Upper lobe of left lung (tissue), 6 donors: ENCODE measurements around the gene XYLT1. TPM values are rescaled to one million over a fixed set of nuclear protein-coding genes. Genes with fewer than 3 reads are reported as not detected.
A peak's percentile ranks its signal among the peaks of the same experiment; 100 is the strongest.

Experiments
- ATAC-seq, 2 donors: fragments of 200-7000 bp; cut with Tn5 transposase; one replicate each; pipeline ENCODE4 v1.9.1; 2022; ENCODE audit warnings: mild to moderate bottlenecking in 2 of 2, moderate library complexity in 2 of 2; ENCODE audit not compliant: low FRiP score in 2 of 2
- DNase-seq, 2 donors: peaks; one replicate each; pipeline ENCODE4 v3.0.0-alpha.2; 2019 to 2020
- H3K27ac ChIP-seq, 4 donors: fragments of 200-600 bp; sonication (generic); one replicate each; pipeline ENCODE4 v1.5.1; 2016 to 2019
- H3K27me3 ChIP-seq, 4 donors: fragments of 200-600 bp; sonication (generic); one replicate each; pipeline ENCODE4 v1.5.1; 2017 to 2019
- H3K36me3 ChIP-seq, 4 donors: fragments of 200-600 bp; sonication (generic); one replicate each; pipeline ENCODE4 v1.5.1; 2016 to 2019
- H3K4me1 ChIP-seq, 4 donors: fragments of 200-600 bp; sonication (generic); one replicate each; pipeline ENCODE4 v1.5.1; 2018 to 2019
- H3K4me3 ChIP-seq, 4 donors: fragments of 200-600 bp; sonication (generic); one replicate each; pipeline ENCODE4 v1.5.1; 2017 to 2019; ENCODE audit warnings: mild to moderate bottlenecking in 2 of 4, moderate library complexity in 1 of 4
- H3K9me3 ChIP-seq, 4 donors: fragments of 200-600 bp; sonication (generic); one replicate each; pipeline ENCODE4 v1.5.1; 2018 to 2019
- EP300 ChIP-seq, 4 donors: sonication (generic); formaldehyde crosslinking; IDR thresholded peaks; one replicate each; pipeline ENCODE4 v1.5.1; 2017; ENCODE audit warnings: antibody characterized with exemption in 4 of 4, control low read depth in 2 of 4
- POLR2A ChIP-seq, 4 donors: fragments of 450-650 bp; IDR thresholded peaks; one replicate each; pipeline ENCODE4 v1.5.1; 2016 to 2017; ENCODE audit warnings: antibody characterized with exemption in 4 of 4, mild to moderate bottlenecking in 2 of 4
- POLR2AphosphoS5 ChIP-seq, 2 donors: sonication (generic); formaldehyde crosslinking; IDR thresholded peaks; one replicate each; pipeline ENCODE4 v1.5.1; 2017; ENCODE audit warnings: antibody characterized with exemption in 2 of 2
- WGBS, 2 donors: methylation state at CpG; one replicate each; pipeline ENCODE4 v1.1.5; 2017 to 2018; 5-methylcytosine and 5-hydroxymethylcytosine counted together
- total RNA-seq, 6 donors: library from RNA; depleted of rRNA in 4 of 6; stranded (reverse); fragments of >200 nt in 4 of 6; gene quantifications; one replicate each; pipeline versions ENCODE4 v1.1.0 to v1.2.1, GENCODE V29; 2016 to 2021
- TF ChIP-seq, protein P1 (sequence below), 6 experiments: fragments of 450-650 bp in 4 of 6; fragments of 200-600 bp in 2 of 6; sonication (generic) in 2 of 6; IDR thresholded peaks; one replicate each; pipeline ENCODE4 v1.5.1; 2016 to 2019; ENCODE audit warnings: antibody characterized with exemption in 6 of 6
- donor health status: DM: no; HTN: no; CAD: no; lungs with moderate emphysema.
- donor health status: DM: no; HTN: yes; CAD: no; lungs with severe emphysema.

XYLT1 gene
- total RNA-seq, 6 donors from 2014 or later: 3.0 to 26.2 (median 6.8) TPM

DNA sequence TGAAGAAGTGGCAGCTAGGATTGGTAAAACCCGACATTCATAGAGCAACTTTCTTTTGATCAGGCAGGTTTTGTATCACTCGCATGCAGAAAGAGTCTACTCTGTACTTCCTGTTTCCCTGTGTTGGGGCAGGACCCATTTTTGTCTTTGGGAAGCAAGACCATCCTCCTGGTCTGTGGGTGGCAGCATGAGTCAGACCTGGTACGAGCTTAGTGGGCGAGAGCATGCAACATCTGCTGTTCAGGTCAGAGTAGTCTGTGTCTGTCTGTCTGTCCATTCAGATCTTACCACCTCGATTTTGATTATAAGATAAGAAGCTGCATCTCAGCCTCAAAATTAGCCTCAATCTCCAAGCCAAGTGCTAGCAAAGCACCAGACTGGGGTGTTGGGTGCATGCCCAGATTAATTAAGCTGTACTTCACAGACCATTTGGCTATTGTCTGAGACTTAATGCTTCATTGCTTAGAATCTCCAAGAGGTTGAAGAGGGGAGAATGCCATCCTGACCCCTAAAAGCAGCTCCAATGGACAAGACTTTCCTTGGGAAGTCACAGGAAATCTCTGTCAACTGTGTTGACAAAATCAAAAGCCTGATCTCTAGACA, 110.9 kb downstream of the XYLT1 start:
- no peaks in the 10 kb centered on the region for H3K27me3 ChIP-seq
- H3K27ac ChIP-seq: peak overlapping the region in 2 of 4 donors; percentile 1 to 6
- H3K9me3 ChIP-seq: no peaks in the 10 kb centered on the region
- WGBS, 2 donors: 57 to 66% methylated on average over 5 of the region's 5 CpGs
- no peak overlapping the region for H3K4me3 ChIP-seq
- no peaks in the 10 kb centered on the region for H3K36me3 ChIP-seq
- DNase-seq: peak in 1 of 2 donors; percentile 64
- TF ChIP-seq EP300 (IDR thresholded peaks at IDR 0.05) (no peak), POLR2A (IDR thresholded peaks at IDR 0.05) (no peak)
- TF ChIP-seq, protein P1, sequence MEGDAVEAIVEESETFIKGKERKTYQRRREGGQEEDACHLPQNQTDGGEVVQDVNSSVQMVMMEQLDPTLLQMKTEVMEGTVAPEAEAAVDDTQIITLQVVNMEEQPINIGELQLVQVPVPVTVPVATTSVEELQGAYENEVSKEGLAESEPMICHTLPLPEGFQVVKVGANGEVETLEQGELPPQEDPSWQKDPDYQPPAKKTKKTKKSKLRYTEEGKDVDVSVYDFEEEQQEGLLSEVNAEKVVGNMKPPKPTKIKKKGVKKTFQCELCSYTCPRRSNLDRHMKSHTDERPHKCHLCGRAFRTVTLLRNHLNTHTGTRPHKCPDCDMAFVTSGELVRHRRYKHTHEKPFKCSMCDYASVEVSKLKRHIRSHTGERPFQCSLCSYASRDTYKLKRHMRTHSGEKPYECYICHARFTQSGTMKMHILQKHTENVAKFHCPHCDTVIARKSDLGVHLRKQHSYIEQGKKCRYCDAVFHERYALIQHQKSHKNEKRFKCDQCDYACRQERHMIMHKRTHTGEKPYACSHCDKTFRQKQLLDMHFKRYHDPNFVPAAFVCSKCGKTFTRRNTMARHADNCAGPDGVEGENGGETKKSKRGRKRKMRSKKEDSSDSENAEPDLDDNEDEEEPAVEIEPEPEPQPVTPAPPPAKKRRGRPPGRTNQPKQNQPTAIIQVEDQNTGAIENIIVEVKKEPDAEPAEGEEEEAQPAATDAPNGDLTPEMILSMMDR (IDR thresholded peaks at IDR 0.05): no peak
- H3K4me1 ChIP-seq: peaks cover 29 to 54% (median 37%) of the 10 kb centered on the region in 4 donors
- ATAC-seq: peak; percentile 62 to 64

DNA sequence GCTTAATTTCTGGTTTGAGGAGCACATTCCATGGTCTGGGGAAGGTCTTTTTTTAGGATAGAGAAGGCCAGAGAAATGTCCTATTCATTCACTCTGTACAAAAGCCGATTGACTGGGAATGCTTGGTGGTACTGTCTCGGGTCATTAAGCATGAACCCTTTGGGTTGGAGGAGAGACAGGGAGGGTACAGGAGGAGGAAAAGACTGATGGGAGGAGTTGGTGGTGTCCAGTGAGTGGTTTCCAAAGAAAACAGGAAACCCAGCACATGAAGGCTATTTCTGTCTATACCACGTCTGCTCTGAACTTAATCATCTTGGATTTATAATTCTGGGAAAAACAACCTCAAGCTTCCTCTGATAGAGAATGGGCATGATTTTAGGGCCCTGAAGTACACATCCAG, 111.9 kb downstream of the XYLT1 start:
- peak overlapping the region in 3 of 4 donors; percentile 21 to 46 (median 23) for H3K27ac ChIP-seq

DNA sequence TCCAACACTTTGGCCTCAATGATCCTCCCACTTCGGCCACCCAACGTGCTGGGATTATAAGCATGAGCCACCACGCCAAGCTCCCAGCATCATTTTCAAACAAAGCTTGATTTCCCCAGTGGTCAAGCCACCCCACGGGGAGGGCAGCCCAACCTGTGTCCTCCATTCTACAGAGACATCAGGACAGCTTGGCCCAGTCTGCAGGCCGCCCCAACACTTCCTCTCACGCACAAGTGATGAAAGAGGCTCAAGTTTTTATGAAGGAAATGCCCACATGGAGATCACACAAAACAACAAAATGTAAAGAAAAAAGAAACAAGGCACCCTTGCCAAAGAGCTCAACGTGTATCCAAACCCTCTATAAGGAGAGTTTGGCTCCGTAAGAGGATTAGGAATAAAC, 112.4 kb downstream of the XYLT1 start:
- H3K4me1 ChIP-seq: peaks cover 19 to 48% (median 32%) of the 10 kb centered on the region in 4 donors
- H3K9me3 ChIP-seq: no peaks in the 10 kb centered on the region
- H3K36me3 ChIP-seq: no peaks in the 10 kb centered on the region
- ATAC-seq (no peak), DNase-seq (no peak)
- TF ChIP-seq POLR2AphosphoS5 (IDR thresholded peaks at IDR 0.05): no peak
- TF ChIP-seq POLR2A (IDR thresholded peaks at IDR 0.05): no peak
- TF ChIP-seq, protein P1 (IDR thresholded peaks at IDR 0.05): no peak
- TF ChIP-seq EP300 (IDR thresholded peaks at IDR 0.05): no peak
- H3K4me3 ChIP-seq: no peak overlapping the region
- WGBS, 2 donors: 75 to 84% methylated on average over 8 of the region's 8 CpGs
- H3K27me3 ChIP-seq: no peaks in the 10 kb centered on the region
- H3K27ac ChIP-seq: peak overlapping the region in 3 of 4 donors; percentile 18 to 46 (median 23)

More for the DNA sequence above, 111.9 kb downstream of the XYLT1 start:
- peak in 1 of 2 donors; percentile 29 for ATAC-seq
- Histone ChIP-seq H3K27me3 (no peaks in the 10 kb centered on the region), H3K36me3 (no peaks in the 10 kb centered on the region), H3K4me3 (no peak overlapping the region), H3K4me1 (peaks cover 19 to 48% (median 32%) of the 10 kb centered on the region in 4 donors), H3K9me3 (no peaks in the 10 kb centered on the region)
- DNase-seq: no peak
- 51 to 56% methylated on average over 3 of the region's 3 CpGs for WGBS, 2 donors
- TF ChIP-seq POLR2AphosphoS5 (IDR thresholded peaks at IDR 0.05): peak in 1 of 2 donors; percentile 14
- no peak for TF ChIP-seq POLR2A (IDR thresholded peaks at IDR 0.05)

DNA sequence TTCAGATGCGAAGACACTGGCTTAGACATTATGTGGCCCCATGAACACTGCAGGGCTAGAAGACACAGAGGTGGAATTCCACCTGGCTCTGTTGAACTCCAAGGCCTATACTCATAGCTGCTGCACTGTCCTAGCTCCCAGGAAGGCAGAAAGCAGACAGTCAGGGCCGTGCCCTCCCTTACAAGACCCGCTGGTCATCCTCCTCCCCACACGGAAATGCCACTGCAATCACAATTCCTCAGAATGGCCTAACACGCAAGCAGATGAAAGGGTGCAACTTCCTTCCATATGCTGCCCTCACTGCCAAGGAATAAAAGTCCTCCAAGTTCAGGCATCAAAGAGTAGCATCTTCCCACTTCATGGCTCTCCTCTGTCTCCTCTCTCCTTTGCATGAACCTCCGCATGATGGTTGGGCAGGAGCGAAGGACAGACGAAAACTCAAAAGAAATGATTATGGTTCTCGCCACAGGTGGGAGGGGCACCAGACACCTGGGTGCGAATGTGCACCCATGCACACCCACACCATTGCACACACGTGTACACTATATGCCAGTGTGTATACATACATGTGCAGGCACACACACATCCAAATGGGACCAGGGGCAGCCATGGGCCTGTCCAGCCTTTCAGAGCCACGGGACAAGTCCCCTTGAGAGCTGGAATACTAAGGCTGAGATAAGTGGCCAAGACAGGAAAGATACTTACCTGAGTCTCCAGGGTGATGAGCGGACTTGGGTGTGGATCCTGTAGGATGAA, 113.3 kb downstream of the XYLT1 start:
- no peaks in the 10 kb centered on the region for H3K36me3 ChIP-seq
- peaks cover 19 to 48% (median 32%) of the 10 kb centered on the region in 4 donors for H3K4me1 ChIP-seq
- WGBS, 2 donors: 80 to 93% methylated on average over 6 to 13 of the region's 13 CpGs
- no peak overlapping the region for H3K4me3 ChIP-seq
- no peaks in the 10 kb centered on the region for H3K9me3 ChIP-seq
- TF ChIP-seq EP300 (IDR thresholded peaks at IDR 0.05) (no peak), POLR2AphosphoS5 (IDR thresholded peaks at IDR 0.05) (no peak), POLR2A (IDR thresholded peaks at IDR 0.05) (no peak)
- TF ChIP-seq, protein P1 (IDR thresholded peaks at IDR 0.05): no peak
- ATAC-seq: no peak
- no peak for DNase-seq
- no peaks in the 10 kb centered on the region for H3K27me3 ChIP-seq
- H3K27ac ChIP-seq: no peak overlapping the region

DNA sequence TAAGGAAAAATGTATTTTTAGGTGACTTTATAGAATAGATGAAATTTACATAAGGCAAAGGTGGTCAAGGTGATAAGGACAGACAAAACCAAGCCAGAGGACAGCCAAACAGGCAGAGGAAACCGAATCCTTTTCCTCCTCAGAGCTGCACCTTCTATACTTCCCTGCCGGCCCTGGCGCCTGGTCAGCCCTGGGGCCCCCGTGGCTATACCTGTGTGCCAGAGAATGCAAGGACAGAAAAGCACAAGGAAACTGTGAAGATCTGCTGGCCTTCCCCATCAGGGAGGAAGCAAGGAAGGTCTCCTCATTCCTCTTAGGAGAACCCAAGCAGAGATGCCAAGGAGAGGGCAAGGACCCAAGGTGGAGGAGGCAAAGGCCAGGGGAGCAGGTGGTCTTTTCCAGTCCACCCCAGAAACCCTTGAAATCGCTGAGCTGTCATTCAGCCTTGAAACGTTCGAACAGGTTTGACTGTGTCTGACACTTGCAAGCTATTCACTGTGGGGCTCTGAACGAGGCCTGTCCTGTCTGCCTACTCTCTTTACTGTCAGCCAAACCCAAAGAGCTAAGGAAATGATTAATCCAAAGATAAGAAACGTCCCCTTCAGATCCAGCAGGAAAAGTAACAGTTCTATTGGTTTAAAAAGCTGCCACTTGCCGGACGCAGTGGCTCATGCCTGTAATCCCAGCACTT, 114.4 kb downstream of the XYLT1 start:
- H3K27ac ChIP-seq: no peak overlapping the region
- no peaks in the 10 kb centered on the region for H3K9me3 ChIP-seq
- no peaks in the 10 kb centered on the region for H3K36me3 ChIP-seq
- no peaks in the 10 kb centered on the region for H3K27me3 ChIP-seq
- no peak overlapping the region for H3K4me3 ChIP-seq
- no peak for ATAC-seq
- WGBS, 2 donors: 56 to 59% methylated on average over 11 of the region's 11 CpGs
- peak in 1 of 2 donors; percentile 44 for DNase-seq
- TF ChIP-seq, protein P1 (IDR thresholded peaks at IDR 0.05): no peak
- TF ChIP-seq EP300 (IDR thresholded peaks at IDR 0.05) (no peak), POLR2A (IDR thresholded peaks at IDR 0.05) (no peak), POLR2AphosphoS5 (IDR thresholded peaks at IDR 0.05) (no peak)
- peaks cover 19 to 54% (median 37%) of the 10 kb centered on the region in 4 donors for H3K4me1 ChIP-seq
